ENCODE data around the gene MDK.

- TF ChIP-seq CTCF (IDR thresholded peaks at IDR 0.05; ENCODE audit: poor library complexity) (no peak), EZH2phosphoT487 (IDR thresholded peaks at IDR 0.05; ENCODE audit: low read depth, severe bottlenecking, unreplicated experiment) (no peak)
Observed at GRCh38 chr11:46380340-46381047, 975 bp upstream of the MDK start.
